ENCODE results near the gene TRIM47. TPM values are rescaled to one million over a fixed set of nuclear protein-coding genes. Genes with fewer than 3 reads are reported as not detected.

Gene TRIM47
- total RNA-seq, 1 experiment from 2014 or later: 15.2 TPM

GRCh38 chr17:75846692-75847613, 31.4 kb downstream of the TRIM47 start:
- peak; percentile 0 for DNase-seq (ENCODE audit: low read depth)

- peak; percentile 2 for DNase-seq (ENCODE audit: low read depth)
Measured at GRCh38 chr17:75845933-75846691, 32.3 kb downstream of the TRIM47 start.

GRCh38 chr17:75845058-75845711, 33.2 kb downstream of the TRIM47 start:
- peak; percentile 81 for DNase-seq (ENCODE audit: low read depth)

- DNase-seq (ENCODE audit: low read depth): peak; percentile 49
Measured at GRCh38 chr17:75844530-75845057, 33.8 kb downstream of the TRIM47 start.

- no peak for DNase-seq (ENCODE audit: low read depth)
Measured at GRCh38 chr17:75843577-75844529, 34.5 kb downstream of the TRIM47 start, which contains the start of gene UNC13D. Gene UNC13D (minus strand): TSS chr17:75844404. CDS start chr17:75844337, 67 bp downstream.

GRCh38 chr17:75842963-75843576, 35.3 kb downstream of the TRIM47 start:
- no peak for DNase-seq (ENCODE audit: low read depth)

- DNase-seq (ENCODE audit: low read depth): no peak
Measured at GRCh38 chr17:75842411-75842810, 36.0 kb downstream of the TRIM47 start.

- no peak for DNase-seq (ENCODE audit: low read depth)
Measured at GRCh38 chr17:75840799-75841164, 37.6 kb downstream of the TRIM47 start.

- no peak for DNase-seq (ENCODE audit: low read depth)
Measured at GRCh38 chr17:75839942-75840798, 38.2 kb downstream of the TRIM47 start.

- no peak for DNase-seq (ENCODE audit: low read depth)
Measured at GRCh38 chr17:75838410-75838809, 40.0 kb downstream of the TRIM47 start.

- DNase-seq (ENCODE audit: low read depth): no peak
Measured at GRCh38 chr17:75837899-75838298, 40.5 kb downstream of the TRIM47 start.

GRCh38 chr17:75836605-75837004, 41.8 kb downstream of the TRIM47 start:
- no peak for DNase-seq (ENCODE audit: low read depth)

GRCh38 chr17:75835654-75835987, 42.8 kb downstream of the TRIM47 start:
- DNase-seq (ENCODE audit: low read depth): no peak

- DNase-seq (ENCODE audit: low read depth): no peak
Measured at GRCh38 chr17:75834928-75835653, 43.3 kb downstream of the TRIM47 start.

- DNase-seq (ENCODE audit: low read depth): no peak
Measured at GRCh38 chr17:75834279-75834920, 44.0 kb downstream of the TRIM47 start.

- no peak for DNase-seq (ENCODE audit: low read depth)
Measured at GRCh38 chr17:75832652-75833400, 45.6 kb downstream of the TRIM47 start.

- peak; percentile 85 for DNase-seq (ENCODE audit: low read depth)
Measured at GRCh38 chr17:75832164-75832651, 46.2 kb downstream of the TRIM47 start.
